HEK293 (cell line): Measurements from ENCODE around the gene CD177.
"Not testable (repeated sequence)": the region's sequence is repeated elsewhere in the genome, so short reads cannot be mapped to it uniquely, and the experiment has no call there.

Experiments used
- AEBP2 ChIP-seq: fragments of 450-650 bp; formaldehyde crosslinking; IDR thresholded peaks from 2 replicates; pipeline ENCODE4 v1.5.1; 2016; ENCODE audit warnings: missing biosample characterization, missing genetic modification characterization, borderline replicate concordance
- CTCF ChIP-seq: fragments of 450-650 bp; formaldehyde crosslinking; IDR thresholded peaks from 2 replicates; pipeline ENCODE4 v1.5.1; 2016; ENCODE audit warnings: missing biosample characterization, missing genetic modification characterization
- HOXC10 ChIP-seq: sonication (generic); formaldehyde crosslinking; IDR thresholded peaks from 2 replicates; pipeline ENCODE4 v1.8.1; 2023; ENCODE audit warnings: mild to moderate bottlenecking, missing genetic modification reagents
- REST ChIP-seq: fragments of 450-650 bp; formaldehyde crosslinking; IDR thresholded peaks from 2 replicates; pipeline ENCODE4 v1.5.1; 2016; ENCODE audit warnings: missing biosample characterization, missing genetic modification characterization
- SALL2 ChIP-seq: fragments of 450-650 bp; formaldehyde crosslinking; IDR thresholded peaks from 2 replicates; pipeline ENCODE4 v1.5.0; 2017; ENCODE audit warnings: missing biosample characterization, mild to moderate bottlenecking, missing genetic modification characterization, borderline replicate concordance

GRCh38 chr19:43391552-43391935, 38.1 kb downstream of the CD177 start:
- TF ChIP-seq CTCF; AEBP2; REST (tag by site-specific recombination); SALL2 (tag by site-specific recombination); HOXC10 (CRISPR knock-in tag): not testable (repeated sequence)
